GM21526 (cell line): ENCODE measurements around the gene RBM33.

Experiments used
- ATAC-seq: cut with Tn5 transposase; IDR thresholded peaks from one replicate; pipeline ENCODE4 v1.9.1; 2021; ENCODE audit warnings: moderate library complexity; ENCODE audit not compliant: unreplicated experiment, low FRiP score

RBM33 gene

DNA sequence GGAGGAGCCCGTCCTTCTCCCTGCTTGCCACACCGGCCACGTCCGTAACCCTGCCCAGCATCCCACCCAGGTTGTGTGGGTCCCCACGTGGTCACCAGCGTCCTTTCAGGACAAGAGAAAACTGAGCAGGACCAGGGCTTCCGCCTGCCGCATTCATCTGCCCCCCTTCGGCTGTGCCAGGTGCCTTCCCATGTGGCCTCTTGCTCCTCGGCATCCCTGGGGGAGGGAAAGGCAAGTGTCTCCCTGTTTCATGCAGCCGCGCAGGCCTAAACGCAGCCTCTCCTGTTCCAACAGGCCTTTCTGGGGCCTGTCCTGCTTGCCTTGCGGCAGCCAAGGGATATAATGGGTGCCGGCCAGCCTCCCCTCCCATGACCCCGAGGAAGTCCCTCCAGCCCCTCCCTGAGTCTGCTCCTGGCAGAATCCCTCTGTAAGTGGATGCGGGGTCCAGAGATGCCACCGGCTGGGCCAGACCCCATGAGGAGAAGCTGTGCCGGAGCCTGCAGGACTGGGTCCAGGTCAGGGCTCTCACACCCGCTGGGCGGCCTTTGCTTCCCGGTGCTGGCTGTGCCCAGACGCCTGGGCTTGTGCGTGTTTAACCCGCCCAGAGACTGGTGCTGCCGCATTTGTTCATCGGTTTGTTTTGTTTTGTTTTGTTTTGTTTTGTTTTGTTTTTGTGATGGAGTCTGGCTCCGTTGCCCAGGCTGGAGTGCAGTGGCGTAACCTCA lies 144.7 kb downstream of the RBM33 start:
- ATAC-seq, result no peak

DNA sequence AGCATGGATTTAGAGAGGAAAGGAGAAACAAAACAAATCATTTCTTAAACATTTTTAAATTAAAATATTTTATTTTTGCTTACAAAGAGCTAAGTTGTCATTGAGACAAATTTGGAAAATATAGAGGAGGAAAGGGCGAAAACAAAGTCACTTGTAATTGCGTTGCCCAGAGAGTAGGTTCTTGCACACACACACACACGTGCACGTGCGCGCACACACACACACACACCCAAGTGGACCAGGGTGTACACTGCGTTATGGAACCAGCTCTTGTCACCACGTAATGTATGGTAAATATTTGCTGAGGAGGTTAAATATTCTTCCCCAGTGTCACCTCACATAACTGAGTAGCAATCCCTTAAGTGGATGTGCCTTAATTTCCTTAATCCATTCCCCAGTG lies 146.2 kb downstream of the RBM33 start:
- ATAC-seq, result no peak

DNA sequence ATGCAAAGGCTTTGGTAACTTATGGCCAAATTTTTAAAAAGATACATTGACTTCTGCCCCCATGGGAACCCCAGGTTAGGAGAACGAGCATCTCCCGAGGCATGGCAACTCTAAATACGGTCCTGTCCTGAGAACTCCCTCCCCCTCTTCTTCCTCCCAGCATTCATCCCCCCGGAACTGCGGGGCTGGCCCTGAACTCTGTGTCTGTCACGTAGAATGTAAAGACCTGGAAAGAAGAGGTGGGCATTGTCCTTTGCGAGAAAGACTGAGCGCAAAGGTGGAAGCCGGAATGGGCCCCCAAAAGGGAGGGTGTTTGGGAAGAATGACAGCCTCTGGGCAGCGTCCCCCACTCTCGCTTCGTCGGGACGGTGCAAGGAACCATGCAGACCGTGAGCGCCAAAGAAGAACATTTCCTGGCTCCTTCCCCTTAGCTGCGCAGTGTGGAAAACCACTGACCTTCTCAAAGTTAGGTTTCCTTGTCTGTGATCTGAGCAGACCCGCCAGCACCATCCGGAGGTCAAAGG lies 146.8 kb downstream of the RBM33 start:
- ATAC-seq, result no peak

DNA sequence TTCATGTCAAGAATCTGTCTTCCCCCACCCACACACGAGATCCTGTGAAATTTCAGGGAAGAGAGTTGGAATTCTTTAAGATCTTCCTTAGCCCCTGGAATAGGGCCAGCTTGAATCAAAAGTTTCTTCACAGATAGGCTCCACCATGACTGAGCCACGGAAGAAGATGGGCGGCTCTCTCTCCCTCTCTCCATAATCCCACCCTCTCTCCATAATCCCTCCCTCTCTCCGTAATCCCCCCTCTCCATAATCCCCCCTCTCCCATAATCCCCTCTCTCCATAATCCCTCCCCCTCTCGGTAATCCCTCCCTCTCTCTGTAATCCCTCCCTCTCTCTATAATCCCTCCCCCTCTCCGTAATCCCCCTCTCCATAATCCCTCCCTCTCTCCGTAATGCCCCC lies 147.4 kb downstream of the RBM33 start:
- no peak for ATAC-seq

DNA sequence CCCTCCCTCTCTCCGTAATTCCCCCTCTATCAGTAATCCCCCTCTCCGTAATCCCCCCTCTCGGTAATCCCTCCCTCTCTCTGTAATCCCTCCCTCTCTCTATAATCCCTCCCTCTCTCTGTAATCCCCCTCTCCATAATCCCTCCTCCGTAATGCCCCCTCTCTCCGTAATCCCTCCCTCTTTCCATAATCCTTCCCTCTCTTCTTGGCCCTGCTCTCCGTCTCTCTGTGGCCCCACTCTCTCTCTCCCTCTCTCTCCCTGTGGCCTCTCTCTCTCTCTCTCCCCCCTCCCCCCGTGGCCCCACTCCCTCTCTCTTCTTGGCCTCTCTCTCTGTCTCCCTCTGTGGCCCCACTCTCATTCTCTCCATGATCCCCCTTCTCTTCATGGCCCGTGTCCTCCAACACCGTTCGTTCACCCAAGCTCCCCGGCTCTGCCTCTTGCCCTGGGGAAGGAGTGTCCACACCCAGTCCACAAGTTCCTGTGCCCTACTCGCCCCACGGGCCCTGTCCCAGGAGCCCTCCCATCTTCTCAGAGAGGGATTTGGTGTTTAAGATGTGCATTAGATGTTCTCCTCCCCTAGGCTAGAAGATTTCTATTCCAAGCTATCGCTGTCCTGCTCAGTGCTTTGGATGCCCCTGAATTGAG lies 148.0 kb downstream of the RBM33 start:
- no peak for ATAC-seq

DNA sequence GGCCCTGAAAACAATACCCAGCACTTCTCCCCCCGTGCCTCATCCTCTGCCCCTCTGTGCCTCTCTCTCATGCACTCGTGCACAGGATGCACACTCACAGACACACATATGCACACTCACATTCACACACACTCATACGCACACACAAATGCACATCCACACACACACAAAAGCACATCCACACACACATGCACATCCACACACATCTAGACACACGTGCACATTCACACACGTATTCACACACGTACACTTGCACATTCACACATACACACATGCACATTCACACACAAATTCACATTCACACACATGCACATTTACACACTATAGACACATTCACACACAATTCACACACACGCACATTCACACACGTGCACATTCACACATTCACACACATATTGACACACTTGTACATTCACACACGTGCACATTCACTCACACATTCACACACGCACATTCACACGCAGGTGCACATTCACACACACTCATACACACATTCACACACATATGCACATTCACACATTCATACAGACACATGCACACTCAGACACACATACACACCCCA lies 148.6 kb downstream of the RBM33 start:
- no peak for ATAC-seq

DNA sequence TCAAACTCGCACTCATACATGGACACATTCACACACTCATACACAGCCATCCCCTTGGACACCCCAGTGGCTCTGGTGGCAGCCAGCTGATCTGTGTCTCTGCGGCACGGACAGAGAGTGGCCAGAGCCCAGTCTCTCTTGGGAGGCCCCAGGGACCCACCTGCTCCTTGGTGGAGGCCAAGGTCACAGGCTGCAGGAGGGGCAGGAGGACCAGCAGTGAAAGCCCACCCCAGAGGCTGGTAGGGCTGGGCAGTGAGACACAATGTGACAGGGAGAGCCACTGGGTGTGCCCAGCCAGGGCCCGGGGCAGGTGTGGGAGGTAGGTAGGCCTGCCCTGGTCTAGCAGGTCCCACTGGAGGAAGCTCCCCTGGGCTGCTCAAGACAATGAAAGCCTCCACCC lies 149.3 kb downstream of the RBM33 start:
- ATAC-seq, result no peak

DNA sequence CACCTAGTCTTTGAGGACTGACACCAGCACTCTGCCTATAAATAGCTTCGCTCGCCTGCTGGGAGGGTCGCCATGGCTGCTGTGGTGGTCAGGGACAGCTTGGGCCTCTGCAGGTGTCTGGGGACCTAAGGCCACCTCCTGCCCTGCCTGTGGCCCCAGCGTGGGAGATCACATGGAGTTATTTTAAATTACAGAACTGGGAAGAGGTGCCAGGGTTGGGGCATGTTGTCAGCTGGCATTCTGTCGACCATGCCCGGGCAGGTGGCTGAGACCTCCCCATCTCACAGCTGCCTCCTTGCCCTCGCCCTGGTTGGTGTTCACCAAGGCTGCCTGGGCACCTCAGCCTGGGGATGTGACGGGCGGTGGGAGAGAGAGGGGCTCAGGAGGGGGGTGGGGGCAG lies 149.7 kb downstream of the RBM33 start:
- no peak for ATAC-seq

DNA sequence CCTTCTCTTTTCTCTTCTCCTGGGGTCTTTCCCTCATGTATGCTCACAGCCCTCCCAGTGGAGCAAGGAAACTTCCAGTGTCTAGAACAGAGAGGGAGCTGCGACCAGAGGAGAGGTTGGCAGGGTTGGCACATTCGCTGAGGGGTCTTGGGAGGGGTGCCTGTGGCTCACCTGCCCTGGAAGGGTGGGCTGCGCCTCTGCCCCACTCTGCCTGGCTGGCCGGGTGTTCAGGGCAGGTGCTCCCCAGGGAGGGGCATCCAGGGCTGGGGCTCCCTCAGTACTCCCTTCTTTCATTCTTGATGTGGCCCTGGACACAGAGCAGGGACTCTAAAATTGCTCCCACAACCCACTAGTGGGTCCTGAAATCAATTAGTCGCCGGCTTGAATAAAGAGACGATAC lies 150.9 kb downstream of the RBM33 start:
- no peak for ATAC-seq

DNA sequence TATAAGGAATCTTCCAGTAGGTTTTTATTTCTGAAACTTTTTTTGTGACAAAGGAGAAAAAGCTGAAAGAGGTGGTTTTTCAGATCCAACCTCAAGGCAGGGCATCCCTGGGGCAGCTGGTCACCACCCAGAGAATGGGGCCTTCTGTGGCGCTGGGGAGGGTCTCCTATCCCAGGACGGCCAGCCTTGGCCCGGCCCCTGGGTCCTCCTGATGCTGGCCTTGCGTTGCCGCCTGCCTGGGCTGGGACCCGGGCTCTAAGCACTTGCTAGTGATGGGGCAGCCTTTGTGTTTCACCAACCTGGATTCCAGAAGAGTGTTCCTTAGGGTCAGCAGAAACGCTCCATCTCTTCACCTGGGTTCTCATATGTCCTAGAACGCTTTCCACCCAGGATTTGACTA lies 151.5 kb downstream of the RBM33 start:
- ATAC-seq, result no peak

DNA sequence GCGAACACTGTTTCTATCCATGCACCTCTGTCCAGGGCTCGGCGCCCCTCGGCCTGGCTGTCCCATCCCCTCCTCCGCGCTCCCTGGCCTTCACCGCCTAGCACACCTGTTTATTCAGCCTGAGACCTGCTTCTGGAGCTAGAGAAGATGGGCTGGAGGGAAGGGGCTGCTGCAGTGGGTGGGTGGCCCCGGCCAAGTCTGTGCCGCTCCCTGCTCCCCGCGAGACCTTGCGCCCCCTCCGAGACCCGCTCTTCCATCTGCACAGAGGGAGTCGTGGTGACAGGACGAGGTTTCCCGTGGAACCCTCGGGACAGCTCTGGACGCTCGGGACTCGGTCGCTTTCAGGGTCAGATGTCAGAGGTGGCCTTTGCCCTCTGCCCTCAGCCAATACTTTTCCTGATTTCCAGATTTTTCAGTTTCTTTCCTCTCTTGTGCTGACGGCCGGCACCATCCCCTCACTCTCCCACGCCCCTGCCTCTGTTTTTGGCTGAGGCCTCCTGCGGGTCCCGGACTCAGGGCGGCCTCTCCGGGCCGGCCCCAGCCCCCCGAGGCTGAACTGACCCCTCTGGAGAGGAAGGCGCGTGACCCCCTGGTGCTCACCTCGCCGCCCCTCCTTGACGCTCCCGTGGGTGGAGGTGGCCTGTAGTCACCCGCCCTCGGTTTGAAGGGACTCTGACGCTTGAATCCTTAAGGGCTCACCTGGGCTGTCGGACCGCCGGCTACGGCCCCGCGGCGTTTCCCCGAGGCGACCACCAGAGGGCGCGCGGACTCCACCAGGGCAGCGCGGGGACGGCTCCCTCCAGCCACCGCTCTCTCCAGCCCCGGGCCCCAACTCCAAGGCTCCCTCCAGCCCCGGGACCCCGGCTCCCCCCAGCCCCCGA lies 152.2 kb downstream of the RBM33 start:
- peak; percentile 72 for ATAC-seq

DNA sequence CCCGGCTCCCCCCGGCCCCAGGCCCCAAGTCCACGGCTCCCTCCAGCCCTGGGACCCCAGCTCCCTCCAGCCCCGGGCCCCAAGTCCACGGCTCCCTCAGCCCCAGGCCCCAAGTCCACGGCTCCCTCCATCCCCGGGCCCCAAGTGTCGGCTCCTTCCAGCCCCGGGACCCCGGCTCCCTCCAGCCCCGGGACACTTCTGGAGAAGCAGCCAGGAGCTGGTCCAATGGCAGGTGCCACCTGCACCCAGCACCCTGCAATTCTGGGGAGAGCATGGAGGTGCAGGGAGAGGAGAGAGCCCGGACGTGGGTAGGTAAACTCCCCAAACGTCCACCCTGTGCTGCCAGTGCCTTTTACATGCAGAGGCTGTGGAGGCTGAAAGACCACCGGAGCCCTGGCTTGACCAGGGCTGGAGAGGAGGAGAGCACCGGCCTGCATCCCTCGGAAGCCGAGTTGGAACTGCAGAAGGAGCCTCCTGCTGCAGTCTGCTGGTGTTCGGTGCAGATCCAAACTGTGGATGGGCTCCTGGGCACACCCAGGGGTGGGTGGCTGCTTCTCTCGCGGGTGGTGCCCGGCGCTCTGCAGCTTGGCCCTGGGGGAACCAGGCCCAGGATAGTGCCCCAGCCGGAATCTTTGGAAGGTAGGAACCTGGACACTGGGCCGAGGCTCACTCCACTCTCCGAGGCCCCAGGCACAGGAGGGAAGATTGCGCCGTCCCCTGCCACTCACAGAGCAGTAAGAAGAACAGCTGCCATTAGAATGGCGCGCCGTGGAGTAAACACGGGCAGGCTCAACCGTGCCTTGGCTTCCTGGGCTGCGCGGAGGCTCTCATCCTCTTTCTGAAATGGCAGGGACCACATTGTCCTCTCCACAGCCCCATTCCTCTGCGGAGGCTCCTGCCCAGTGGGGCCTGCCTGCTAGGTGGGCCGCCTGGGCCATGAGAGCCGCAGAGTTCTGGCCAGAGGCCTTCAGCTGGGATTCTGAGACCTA lies 153.1 kb downstream of the RBM33 start:
- no peak for ATAC-seq

DNA sequence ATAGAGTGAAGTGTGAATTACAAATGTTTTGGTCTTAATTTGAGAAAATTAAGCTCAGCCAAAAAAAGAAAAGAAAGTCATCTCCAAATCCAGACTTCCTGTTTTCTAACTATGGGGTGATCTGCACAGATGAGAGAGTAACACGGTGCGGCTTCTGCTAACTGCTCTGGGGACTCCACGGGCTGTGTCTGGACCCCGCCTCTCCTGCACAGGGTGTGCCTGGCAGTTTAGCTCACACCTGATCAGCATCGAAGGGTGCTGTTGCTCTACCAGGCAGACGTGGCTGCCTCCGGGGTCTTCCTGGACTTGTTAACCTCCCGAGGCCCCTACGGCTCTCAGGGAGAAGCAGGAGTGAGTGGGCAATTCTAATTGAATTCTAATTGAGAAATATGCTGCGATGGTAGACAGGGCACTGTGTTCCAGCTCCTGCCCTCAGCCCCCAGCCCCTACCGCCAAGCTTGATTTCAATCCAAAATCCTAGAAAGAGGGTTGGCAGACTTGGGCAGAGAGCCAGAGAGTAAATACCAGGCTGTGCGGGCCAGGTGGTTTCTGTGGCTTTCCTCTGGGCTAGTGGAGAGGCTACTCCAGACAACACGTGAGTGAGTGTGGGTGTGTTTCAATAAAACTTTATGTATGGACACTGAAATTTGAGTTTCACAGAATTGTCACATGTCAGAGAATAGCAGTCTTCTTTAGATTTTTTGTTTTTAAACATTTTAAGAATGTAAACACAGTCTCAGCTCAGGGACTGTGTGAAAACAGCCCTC lies 154.4 kb downstream of the RBM33 start:
- ATAC-seq, result no peak

DNA sequence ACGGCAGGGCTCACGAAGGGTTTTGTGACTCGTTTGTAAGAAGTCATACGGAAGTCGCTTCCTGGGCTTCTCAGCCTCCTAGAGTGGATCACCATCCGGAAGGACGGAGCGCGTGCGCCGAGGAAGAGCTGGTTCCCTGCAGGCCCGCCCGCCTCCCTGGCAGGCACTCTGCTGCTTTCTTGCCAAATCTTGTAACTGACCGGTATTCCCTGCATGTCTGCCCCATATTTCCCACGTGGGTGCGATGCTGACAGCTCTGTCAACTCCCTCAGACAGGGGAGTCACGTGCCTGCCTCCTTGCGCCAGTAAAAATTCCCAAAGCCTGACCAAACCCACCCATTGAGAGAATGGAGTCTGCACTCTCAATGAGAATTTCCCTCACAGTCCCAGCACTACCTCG lies 155.1 kb downstream of the RBM33 start:
- ATAC-seq, result no peak

DNA sequence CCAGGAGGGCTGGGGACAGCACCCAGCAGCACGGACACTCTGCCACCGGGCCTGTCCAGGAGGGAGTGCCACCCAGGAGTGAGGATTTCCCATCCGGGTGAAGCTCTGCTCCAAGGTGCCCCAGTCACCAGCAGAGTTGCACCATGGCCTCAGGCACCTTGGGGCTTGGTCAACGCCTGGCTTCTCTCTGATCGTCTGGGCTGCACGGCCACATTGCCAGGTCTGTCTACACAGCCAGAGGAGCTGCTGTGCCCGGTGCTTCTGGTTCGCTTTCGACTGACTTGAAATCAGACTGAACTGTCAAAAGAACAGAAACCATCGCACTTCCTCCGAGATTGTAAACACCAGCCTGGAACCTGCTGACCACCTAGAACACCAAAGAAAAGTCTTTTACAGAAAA lies 155.8 kb downstream of the RBM33 start:
- no peak for ATAC-seq

DNA sequence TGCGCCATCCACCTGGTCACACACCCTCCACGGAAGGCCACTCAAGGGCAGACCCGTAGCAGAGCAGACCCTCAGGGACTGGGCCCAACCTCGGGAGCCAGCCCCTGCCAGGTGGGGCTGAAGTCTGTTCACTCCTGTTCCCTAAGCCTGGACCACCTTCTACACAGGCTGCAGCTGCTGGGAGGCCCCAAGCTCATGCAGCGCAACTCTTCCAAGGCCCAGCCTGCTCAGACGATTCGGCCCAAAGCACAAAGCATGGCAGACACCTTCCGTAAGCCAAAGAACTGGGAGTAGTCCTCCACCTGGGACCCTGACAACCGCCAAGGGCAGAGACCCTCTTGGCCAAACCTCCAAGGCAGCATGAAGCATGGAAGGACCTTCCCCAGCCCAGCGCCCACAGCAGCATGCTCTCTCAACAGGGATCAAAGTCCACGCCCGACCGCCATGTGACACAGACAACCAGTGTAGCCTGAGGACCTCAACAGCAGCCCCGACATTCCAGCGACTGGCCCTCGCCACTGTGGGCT lies 156.3 kb downstream of the RBM33 start:
- no peak for ATAC-seq

DNA sequence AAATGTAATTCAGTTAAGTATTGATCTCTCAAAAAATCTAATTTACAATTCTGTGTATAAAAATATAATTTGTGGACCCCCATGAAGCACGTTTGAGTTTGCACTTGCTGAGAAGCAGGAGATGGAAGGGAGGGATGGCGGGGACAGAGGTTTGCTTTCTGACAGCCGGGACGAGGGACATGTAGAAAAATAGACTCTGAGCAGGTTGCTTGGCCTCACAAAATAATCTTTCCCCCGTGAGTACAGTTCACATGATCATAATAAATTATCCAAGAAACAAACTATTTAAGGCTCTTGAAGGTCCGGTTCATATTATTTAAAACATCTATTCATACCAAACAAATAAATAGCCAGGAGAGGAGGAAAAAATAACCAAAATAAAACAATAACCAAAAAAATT lies 157.8 kb downstream of the RBM33 start:
- ATAC-seq, result no peak

DNA sequence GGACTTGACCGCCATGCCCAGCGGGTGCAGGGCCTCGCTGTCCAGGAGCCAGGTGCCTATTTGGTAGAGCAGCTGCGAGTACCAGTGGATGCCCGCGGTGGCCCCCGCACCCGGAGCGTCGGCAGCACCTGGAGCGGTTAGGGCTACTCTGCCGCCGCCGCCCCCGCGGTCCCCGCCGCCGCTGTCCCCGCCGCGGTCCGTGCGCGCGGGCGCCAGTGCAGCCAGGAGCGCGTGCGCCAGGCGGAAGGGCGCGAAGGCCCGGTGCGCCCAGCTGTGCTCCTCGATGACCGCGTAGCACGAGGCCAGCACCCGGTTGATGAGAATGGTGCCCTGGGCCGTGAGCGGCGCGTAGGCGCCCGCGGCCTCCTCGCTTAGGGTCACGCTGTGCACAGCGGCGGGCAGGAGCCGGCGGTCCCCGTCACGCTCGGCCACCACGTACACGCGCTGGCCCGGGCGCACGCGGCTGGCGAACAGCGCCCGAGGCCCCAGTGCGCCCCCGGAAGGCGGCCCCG lies 158.5 kb downstream of the RBM33 start:
- ATAC-seq, result no peak
